Measurements from ENCODE around the gene SLX4IP.

The SLX4IP gene

DNA sequence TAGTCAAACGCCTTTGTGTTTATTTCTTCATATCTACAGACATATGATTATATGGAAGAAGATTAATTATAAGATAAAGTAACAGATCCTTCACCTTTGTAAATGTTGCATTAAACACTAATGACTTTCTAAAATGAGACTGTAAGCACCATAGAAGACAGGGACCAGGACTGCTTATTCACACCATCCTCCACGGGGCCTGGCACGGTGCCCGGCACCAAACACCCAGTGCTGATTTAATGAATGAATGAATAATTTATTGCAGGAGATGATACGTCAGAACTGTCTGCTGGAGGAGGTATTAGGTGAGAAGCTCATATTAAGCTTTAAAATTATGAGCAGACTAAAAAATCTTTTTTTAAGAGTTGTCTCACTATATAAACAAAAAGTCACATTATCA lies 88.3 kb downstream of the SLX4IP start:
- no peak for DNase-seq

DNA sequence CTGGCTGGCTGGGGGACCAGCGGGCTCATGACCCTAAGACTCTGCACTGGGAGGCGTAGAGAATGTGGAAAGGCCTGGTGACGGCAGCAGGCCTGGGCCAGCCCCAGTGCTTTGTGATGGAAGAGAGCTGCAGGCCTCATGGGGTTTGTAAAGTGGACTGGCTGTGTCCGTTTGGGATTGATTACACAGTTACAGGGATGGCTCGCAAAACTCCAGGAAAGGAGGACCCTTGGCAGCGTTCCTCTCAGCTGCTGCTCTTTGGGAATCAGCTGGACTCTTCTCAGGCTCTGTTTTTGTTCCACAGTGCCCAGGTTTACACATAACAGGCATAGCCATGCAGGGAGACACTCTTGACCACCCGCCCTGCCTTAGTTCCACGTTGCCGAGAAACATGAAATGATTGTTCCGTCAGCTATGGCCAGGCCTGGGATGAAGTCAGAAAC lies 89.0 kb downstream of the SLX4IP start:
- no peak for DNase-seq

DNA sequence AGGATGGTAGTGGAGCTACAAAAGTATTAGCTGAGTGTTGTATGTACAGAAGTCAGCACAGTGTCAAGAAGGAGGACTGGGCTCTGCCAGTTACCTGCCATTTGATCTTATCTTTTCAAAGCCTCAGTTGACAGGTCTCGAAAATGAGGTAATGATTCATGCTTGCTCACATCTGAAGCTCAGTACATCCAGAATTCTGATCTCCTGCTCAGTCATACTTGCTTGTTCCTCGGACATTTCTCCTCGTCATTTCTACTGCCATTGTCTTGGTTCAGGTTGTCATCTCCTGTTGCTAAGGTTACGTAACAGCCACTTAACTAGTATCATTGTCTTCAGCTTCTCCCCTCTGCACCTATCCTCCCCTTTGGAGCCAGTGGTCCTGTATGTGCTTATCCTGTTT lies 89.5 kb downstream of the SLX4IP start:
- no peak for DNase-seq

DNA sequence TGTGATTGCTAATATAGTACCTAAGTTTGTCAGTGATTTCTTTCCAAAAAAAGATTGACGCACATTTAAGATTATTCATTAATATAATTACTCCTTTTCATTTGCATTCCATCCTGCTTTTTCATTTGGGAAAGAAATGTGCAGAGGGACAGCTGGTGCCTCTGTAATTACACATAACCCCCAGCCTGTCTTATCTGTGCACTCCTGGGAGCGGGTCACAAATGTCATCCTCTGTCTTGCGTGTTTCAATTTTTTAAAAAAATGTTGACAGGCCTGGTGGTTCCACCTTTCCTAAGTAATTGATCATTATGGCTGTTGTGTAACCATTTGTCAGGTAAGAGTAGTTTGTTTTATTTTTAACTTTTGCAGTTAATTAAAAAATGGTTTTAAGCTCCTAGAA lies 92.7 kb downstream of the SLX4IP start:
- no peak for DNase-seq

DNA sequence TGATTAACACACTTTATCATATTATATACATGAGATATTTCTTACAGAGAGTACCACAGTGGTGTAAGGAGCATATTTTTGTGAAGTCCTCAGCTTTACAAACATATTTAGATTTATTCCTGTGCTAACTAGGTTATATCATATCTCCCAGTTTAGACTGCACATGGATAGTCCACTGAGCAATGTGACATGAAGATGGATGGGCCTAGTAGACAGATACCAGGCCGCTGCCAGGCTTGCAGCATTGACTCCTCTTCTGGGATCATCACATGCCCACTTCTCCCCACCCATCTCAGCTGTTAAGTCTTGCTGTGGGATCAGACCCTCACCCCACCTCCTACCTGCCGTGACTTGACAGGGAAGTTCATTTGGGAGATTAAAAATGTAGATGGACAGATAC lies 95.8 kb downstream of the SLX4IP start:
- DNase-seq, result no peak

DNA sequence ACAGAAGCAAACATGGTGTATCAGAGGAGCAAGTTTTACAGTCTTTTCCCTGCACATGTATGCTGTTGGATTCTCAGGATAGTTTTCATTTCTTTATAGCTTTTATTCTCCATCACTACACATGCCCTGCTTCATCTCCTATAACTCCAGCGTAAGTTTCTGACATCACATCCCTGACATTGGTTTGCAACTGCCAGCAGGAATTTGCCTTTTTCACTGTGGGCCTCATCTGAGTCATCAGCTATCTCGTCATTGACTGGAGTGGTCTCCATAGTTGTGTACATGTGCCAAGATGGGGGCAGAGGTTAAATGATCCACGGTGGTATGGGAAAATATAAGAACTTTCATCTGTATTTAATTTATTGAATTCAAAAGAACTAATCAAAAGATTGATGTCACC lies 96.7 kb downstream of the SLX4IP start:
- DNase-seq, result no peak

DNA sequence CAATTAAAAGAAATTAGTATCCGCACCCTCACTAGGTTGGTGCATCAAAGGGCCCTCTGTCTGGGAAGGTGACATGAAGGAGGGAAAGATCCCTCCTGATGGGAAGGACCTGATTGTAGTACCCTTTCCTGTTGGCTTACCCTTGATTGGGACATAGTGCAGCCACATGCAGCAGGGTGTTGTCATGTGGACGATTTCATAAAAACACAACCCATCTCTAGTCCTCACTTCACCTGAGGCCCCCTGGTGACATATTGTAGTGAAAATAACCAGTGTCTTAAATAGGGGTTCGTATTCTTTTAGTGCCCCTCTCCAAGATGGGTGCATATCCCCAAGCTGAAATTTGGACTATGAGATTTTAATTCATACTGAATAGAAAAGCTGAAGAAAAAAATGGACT lies 97.3 kb downstream of the SLX4IP start:
- no peak for DNase-seq

DNA sequence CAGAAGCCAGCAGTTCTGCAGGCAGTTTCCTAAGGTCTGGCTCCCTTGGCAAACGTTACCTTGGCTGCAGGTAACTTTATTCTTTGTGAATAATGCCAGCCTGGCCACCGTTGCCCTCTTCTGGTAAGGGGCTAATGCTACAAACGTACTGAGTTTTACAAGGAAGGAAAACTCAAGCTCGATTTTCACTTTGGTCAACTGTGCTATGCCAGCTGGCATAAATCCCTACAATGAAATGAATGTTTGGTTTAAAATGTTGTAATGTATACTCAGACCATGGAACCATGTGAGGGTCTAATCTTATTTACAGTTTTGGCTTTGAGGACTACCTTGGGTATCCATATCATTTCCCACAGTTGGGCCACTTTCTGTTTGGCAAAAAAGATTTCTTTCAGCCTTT lies 101.4 kb downstream of the SLX4IP start:
- DNase-seq, result no peak

DNA sequence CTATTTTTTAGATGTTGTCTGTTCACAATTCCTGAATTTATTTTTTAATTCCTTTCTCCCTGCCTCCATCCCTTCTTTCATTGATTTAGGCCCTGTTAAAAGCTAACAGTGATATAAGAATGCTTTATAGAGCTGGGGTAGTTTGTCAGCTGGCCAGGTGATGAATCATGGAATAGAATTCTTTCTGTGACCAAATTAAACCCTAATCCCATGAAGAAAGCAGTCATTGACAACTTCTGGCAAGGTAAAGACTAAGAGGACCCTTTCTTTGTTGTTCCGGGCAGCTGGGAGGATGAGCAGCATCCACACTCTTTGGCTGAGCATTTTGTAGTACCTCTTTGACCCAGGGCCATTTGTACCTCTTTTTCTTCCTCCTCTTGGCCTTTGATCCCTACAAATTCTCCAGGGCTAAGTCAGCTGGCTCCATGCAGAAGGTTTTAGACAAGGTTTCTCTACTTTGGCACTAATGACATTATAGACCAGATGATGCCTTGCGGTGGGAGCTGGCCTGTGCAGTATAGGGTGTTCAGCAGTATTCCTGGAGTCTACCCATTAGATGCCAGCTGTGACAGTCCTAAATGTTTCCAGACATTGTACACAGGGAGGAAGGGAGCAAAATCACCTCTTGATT lies 102.9 kb downstream of the SLX4IP start:
- no peak for DNase-seq

DNA sequence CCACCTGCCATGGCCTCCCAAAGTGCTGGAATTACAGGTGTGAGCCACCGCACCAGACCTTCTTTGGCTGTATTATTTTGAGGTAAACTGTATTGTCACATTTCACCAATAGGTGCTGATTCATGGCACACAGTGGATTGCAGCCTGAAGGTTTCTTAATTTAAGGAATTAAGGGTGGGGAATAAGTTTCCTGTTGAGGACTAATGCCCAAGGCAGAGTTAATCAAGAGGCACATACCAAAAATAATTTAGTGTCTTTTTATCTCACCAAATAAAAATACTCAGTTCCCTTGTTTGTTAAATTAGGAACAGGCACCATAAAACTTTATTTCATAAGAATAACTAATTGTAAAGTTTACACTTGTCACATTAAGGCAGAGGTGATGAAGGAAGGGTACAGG lies 103.7 kb downstream of the SLX4IP start:
- DNase-seq, result no peak

DNA sequence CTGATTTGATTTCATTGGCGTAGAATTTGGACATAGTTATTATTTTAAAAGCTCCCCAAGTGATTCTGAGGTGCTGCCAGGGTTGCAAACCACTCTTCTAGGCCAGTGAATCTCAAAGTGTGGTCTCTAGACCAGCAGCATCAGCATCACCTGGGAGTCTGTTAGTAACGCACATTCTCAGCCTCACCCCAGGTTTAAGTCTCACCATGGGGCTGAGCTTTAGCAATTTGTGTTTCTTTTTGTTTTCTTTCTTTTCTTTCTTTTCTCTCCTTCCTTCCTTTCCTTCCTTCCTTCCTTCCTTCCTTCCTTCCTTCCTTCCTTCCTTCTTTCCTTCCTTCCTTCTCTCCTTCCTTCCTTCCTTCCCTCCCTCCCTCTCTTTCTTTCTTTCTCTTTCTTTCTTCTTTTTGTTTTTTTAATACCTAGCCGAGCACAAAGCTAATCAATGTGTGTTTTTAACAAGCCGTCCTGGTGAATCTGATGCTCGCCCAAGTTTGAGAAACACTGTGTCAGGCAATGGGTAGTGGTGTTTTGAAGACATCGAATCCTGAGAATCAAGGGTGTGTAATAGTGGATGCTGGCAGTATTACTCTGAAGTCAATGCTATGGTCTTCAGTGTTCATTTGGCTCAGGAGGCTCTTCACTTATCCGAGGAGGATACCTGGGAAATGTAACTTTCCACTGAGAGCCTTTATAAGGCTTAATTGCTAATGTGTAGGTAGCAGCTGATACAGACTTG lies 104.9 kb downstream of the SLX4IP start:
- no peak for DNase-seq

DNA sequence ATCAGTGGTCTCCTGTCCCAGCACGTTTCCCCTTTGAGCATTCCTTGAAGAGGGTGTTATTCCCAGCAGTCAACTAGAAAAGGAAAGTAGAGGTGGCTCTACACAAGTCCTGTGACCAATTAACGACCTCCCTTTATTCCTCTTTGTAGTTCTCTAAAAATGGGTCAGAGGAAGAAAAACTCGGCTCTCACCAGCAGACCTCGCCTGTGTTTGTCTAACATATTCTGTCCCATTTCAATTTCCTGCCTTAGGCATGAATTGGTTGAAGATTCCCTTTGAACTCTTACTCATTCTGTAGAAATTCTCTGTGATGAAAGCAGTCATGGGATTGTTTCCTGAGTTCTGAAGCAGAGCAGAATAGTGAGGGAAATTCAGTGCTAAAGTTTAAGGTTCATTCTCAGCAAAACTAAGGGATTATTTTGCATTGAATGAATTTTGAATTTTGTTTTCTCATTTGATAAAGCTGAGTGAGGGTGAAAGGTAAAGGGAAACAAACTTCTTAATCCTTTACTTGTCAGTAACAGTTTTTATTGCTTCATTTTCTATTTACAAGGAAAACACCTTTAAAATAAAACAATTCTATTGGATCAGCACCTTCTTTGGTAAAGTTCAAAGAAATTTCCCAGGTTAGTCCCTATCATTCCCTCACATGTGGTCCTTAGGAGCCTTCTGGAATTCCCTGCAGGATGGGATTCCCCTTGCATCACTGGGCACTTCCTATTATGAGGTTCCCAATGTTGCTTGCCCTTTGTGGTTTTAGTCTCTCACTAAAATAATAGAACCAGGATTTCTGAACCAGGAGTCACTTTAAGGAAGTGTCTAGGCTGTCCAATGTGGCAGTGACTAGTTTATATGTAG lies 105.8 kb downstream of the SLX4IP start:
- DNase-seq, result peak; percentile 86

DNA sequence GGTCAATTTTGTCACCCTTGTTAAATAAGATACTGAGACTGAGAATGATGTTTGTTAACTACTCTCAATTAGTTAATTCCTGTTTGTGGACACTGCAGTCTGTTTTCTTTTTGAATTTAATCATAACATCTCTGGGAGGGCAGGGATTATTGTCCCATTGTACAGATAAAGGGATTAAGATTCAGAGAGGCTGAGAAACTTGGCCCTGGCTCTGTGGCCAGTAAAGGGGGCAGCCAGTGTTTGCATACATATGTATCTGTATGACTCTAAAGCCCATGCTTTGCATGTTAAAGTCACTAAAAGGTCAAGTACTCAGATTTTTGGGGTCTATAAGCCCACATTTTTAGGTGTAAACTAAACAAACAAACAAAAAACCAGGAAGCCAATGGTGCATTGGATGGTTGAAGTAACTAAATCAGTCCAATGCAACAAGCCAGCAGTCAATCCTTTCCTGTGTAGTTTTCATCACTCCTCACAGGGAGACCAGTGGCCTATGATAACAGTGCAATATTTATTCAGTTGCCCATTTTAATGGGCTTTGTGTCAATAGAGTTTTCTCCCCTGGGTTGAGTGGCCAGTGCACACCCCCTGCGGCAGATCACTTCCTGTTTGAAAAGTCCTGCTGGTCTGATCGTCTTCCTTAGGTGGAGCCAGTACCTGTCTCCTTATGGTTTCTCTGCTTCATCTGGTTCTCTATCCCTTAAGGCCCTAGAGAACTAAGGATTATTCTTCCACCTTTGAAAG lies 106.7 kb downstream of the SLX4IP start:
- no peak for DNase-seq

DNA sequence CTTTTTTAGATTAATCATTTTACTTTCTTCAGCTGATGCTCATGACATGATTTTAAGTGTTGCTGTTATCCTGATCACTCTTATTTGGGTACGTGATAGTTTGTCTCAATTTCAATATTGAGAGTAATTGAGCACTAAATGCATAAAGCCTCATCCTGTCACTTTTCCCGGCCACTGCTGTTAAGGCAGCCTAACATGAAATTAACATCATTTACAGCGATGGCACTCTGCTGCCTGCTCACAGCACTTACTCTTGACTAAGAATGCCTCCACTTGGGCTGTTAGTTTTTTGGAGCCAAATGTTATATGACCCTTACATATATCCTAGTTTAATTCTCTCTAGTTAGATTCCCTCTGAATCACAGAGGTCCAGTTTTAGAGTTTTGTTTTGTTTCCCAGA lies 107.3 kb downstream of the SLX4IP start:
- no peak for DNase-seq

DNA sequence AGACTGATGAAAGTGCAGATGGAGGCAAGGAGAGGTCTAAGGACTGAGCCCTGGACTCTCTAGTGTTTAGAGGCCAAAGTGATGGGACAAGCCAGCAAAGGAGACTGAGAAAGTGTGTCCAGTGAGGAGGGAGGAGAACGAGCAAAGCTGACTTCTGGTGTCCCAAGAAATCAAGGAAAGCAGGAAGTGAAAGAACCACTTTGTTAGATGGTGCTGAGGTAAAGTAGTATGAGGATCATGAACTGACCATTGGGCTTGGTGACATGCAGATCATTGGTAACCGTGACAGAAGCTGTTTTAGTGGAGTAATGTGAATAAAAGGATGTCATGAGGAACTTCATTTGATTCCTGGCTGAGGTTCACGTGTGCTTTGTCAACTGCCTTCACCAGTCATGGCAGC lies 108.4 kb downstream of the SLX4IP start:
- DNase-seq, result peak; percentile 28

DNA sequence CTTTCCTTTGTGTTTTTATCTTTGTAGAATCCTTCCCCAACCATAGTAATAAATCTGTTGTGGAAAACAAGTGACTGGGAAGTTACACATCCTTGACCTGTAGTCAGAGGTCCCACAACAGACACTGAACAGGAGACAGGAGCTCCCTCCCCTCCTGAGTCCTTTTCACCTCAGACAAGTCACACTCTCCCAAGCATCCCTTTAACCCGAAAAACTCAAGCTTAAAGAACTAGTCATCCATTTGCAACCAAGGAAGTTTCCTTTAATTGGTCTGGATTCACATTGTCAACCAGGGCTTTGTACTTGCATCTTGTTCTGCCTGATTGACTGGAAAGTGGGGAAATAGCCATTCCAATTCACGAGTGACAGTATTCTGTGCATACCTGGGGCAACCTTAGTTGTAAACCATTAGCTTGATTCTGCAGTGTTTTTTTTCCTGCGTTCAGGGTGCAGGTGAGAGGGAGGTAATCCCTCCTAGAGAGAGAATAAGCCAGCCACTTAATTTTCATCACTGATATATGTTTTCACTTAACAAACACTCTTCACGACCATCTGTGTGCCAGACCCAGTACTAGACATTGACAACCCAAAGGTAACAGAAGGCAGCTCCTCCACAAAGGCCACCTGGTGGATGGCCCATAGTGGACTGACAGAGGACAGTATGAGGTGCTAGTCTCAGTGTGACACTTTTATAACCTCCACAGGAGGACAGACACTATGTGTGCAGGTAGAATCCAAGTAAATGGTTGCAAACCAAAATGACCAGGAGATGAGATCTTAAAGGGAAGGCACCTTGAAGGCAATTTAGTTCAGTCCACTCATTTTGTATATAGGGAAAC lies 112.4 kb downstream of the SLX4IP start:
- no peak for DNase-seq

DNA sequence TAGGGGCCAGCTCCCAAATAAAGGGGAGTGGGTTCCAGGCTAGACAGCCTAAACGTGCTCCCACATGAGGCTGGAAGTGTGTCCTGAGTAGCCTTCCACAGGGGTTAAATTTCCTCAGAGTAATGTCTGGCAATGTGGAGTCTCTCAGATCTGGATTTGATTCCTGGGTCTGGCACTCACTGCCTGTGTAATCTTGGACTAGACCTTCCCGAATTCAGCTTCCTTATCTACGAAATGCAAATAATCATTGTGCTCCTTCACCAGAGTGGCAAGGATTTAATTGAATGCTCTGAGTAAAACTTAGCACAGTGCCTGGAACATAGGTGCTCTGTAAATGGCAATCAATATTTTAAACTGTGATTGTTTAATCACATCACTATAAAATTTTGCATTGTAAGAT lies 114.4 kb downstream of the SLX4IP start:
- DNase-seq, result no peak

DNA sequence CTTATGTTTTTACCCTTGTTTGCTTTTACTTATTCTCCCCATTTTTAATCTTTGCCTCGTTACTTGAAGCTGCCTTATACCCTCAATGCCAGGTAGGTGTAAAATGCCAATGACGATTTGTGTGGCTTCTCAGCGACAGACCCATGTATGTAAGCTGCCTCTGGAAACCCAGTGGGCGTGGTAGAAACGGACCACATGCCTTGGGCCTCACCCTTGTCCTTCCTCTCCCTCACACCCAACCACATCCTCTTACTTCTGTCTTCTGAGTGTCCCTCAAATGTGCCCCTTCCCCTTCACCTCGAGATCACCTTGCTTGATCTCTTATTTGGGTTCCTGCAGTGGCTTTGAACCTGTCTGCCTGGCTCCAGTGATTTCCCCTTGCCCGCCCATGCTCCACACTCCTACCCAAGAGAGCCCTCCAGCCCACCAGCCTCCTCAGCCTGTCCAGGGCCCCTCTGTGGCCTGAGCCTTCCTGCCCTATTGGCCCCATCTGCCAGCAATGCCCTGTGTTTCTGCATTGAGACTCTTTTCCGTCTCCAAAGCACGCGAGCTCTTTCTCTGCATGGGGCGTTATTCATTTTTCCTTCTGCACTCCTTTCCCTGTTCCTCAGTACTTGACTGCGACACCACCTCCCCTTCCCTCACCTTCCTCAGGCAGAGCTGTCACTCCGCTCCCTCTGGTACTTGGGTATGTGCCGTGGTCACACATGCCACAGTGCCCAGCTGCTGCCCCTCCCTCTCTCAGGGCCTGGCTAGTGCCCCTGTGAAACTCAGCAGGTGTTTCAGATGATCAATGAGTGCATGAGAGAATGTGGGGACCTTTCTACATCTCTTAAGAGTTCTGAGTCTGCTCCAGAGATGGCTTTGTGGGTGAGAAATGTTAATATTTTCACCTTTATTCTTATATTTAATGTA lies 115.4 kb downstream of the SLX4IP start:
- DNase-seq, result no peak

DNA sequence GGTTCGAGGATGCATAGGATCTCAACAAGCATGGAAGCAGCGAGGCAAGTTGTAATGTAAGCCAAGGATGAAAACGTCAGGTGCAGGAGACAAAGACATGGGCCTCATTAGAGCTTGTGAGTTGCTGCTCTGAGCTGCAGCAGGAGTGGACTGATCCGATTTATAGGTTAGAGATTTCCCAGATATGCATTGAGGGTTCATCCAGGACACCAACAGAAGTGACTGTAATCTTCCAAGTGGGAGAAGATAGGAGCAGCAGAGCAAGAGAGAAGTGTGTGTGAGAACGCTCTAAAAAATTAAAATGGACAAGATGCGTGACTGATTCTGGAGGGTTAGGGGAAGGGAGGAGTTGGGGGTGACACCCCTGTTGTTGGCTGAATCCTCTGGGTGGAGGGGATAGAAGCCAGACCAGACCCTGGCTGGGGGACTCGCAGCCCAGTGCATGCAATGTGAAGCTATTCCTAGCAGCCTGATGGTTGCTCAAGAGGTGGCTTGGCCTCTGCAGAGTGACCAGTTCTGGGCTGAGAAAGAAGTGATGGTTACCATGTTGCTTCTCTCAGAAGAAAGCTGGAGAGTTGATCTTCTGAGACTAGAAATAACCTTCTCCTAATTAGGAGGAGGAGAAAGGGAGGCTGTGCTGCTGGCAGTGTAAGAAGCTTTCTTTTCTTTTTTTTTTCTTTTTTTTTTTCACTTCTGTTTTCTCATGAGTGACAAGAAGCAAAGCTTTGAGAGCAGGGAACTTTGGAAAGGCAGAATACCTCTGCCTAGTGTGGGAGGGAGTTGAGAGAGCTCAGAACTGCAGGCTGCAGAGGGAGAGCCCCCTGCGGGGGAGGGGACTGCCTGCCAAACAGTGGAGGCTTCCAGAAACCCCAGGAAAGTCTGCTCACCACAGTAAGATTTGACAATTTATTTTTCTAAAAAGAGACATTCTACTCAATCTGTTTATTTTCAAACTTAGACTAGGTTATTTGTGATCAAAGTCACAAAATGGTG lies 116.9 kb downstream of the SLX4IP start:
- DNase-seq, result peak; percentile 39

All from suppressor macrophage treated with lipopolysaccharide for 4 hours (primary cell).